Measurements from ENCODE around the gene COTL1.

The COTL1 gene

DNA sequence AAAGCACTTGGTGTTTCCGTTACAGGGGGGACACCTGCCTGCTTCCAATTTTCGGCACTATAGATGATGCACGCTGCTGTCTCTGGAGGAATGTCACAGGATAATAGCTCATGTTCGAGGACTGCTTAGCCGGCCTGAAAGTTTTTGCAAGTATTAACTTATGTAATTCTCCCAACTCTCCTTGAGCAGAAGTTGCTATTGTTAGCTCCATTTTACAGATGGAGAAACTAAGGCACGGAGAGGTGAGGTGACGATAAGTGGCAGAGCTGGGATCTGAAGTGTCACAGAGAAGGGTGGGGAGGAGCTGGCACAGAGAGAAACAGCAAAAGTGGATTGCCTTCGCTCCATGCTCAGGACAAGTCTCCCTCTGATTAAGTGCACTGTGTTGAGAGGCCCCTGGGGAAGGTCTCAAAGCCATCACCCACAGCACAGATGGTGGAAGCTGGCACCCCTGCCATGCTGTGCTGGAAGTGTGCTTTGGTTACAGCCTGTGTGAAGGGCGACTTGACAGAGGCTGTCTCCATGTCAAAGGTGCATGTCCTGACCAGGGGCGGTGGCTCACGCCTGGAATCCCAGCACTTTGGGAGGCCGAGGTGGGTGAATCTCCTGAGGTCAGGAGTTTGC lies 72.7 kb downstream of the COTL1 start:
- DNase-seq (ENCODE audit: insufficient read length, low spot score) = no peak
- no peak for FAIRE-seq
- TF ChIP-seq, protein P1, sequence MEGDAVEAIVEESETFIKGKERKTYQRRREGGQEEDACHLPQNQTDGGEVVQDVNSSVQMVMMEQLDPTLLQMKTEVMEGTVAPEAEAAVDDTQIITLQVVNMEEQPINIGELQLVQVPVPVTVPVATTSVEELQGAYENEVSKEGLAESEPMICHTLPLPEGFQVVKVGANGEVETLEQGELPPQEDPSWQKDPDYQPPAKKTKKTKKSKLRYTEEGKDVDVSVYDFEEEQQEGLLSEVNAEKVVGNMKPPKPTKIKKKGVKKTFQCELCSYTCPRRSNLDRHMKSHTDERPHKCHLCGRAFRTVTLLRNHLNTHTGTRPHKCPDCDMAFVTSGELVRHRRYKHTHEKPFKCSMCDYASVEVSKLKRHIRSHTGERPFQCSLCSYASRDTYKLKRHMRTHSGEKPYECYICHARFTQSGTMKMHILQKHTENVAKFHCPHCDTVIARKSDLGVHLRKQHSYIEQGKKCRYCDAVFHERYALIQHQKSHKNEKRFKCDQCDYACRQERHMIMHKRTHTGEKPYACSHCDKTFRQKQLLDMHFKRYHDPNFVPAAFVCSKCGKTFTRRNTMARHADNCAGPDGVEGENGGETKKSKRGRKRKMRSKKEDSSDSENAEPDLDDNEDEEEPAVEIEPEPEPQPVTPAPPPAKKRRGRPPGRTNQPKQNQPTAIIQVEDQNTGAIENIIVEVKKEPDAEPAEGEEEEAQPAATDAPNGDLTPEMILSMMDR (IDR thresholded peaks at IDR 0.05; ENCODE audit: insufficient read depth, missing control alignments) = no peak

DNA sequence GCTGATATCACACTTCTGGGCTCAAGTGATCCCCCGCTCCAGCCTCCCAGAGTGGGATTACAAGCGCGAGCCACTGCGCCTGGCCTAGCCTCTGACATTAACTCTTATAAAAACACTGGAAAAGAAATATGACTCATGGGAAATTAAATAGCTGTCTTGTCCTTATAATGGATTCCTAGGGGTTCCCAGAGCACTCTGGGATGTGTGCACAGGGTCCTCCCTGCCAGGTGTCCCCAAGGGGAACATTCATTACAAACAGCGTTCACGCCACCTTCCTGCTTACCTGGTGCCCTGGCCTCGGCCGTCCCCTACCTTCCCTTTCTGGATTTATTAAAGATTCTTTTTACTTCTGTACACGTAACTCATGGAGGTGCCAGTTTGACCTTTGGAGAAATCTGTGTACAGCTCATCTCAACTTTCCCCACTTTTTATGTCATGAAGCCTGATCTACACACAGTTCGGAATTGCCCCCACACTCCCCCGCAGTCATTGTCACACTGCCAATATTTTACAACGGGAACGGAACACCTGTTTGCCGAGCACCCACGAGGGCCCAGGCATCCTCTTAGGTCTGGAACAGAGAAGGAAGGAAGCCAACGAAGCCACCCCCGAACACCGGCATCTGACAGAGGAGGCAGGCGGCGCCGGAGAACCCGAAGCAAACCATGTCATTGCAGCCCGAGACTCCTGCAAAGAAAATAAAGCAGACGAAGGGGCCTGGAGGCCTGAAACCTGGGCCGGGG lies 73.7 kb downstream of the COTL1 start:
- FAIRE-seq (no peak), DNase-seq (ENCODE audit: insufficient read length, low spot score) (no peak)
- TF ChIP-seq, protein P1 (IDR thresholded peaks at IDR 0.05; ENCODE audit: insufficient read depth, missing control alignments) = no peak

DNA sequence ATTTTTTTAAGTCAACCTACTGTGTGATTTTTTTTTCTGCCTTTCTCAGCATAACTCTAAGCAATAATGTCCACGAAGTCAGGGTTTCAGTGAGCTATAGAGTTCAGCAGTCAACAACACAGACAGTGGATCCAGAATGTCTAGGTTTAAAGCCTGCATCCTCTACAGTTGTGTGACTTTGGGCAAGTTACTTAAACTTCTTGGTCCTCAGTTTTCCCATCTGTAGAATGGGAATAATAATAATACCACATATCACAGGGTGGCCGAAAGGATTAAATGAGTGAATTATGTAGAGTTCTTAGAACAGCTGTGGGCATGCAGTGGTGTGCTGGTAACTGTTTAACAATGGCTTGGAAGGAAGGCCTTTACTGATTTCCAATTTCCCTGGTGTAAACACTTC lies 74.6 kb downstream of the COTL1 start:
- no peak for DNase-seq (ENCODE audit: insufficient read length, low spot score)
- TF ChIP-seq, protein P1 (IDR thresholded peaks at IDR 0.05; ENCODE audit: insufficient read depth, missing control alignments) = no peak
- no peak for FAIRE-seq

DNA sequence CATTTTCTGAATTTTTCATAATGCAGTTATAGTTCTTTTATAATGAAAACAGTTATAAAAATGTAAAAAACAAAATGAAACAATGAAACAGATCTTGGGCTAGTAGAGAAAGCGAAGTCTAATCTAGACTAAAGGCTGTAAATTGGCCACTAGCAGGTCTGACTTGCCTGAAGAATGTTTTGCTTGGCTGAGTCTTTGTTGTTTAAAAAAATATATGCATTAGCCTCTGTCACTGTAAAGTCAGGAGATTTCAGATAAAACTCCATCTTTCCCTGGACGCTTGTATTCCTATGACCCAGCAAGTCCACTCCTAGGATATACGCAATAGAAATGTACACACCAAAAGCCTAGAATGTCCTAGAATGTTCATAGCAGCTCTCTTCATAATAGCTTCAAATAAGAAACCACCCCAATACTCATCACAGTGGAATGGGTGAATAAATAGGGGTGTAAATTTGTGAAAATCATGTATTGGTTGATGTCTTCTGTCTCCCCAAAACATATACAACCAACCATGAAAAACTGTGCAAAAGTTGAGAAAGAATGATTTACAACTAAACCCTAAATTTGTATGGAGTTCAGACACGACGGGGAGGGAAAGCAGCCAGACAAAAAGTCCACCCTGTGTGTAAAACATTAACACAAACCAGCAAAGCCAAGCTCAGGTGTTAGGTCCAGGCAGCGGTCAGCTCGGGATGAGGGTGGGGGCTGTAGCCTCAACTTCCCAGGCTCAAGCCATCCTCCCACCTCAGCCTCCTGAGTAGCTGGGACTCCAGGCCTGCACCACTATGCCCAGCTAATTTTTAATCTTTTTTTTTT lies 75.7 kb downstream of the COTL1 start:
- no peak for FAIRE-seq
- DNase-seq (ENCODE audit: insufficient read length, low spot score) = no peak
- TF ChIP-seq, protein P1 (IDR thresholded peaks at IDR 0.05; ENCODE audit: insufficient read depth, missing control alignments) = no peak

DNA sequence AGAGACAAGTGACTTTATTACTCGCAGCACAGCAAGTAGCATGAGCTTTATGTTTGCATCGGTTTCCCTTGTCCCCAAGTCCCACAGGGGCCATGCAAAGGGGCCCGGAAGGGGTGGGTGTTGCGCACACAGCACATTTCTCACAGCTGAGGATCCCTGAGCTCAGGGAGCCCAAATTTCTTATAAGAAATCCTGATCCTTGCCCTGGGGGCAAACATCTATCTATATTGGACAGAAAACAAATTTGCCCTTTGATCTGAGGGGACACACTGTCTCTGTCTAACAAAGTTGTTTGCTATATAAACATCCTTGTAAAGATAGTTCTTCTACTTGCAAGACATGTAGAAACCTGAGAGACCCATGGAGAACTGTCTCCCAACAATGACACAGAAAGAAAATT lies 77.7 kb downstream of the COTL1 start:
- DNase-seq (ENCODE audit: insufficient read length, low spot score) (no peak), FAIRE-seq (no peak)
- TF ChIP-seq, protein P1 (IDR thresholded peaks at IDR 0.05; ENCODE audit: insufficient read depth, missing control alignments) = no peak

DNA sequence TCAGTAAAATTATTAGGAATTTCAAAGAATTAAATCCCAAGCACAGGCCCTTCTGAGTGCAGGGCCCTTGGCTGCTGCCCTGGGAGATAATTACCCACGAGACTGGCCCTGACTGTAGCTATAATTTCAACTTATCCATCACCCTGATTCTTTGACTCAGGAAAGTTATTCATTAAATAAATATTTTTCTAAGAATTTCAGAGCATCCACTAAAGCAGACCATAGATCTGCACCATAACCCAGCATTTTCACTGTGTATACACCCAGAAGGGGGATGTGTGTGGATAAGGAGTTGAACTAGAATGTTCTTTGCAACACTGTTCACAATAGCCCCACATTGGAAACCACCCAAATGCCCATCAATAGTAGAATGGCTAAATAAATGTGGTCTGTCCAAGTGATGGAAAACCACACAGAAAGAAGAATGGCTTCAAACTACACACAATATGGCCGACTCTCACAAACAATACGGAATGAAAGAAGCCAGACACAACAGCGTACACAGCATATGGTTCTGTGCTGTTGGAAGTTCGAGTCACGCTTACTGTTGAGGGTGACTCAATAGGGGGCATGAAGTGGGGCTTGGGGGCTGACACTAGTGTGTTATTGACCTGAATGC lies 79.5 kb downstream of the COTL1 start:
- FAIRE-seq (no peak), DNase-seq (ENCODE audit: insufficient read length, low spot score) (no peak)
- TF ChIP-seq, protein P1 (IDR thresholded peaks at IDR 0.05; ENCODE audit: insufficient read depth, missing control alignments) = no peak

All from D721Med (cell line).